ENCODE measurements around the gene D2HGDH.

The D2HGDH gene

GRCh38 chr2:241751152-241751551 lies 16.7 kb downstream of the D2HGDH start:
- H4K20me1 ChIP-seq (ENCODE audit: insufficient read depth, low read length), result peaks cover 2% of the 10 kb centered on the region; the same call in 1 of the 2 replicates
- H3K9me3 ChIP-seq (ENCODE audit: insufficient read depth, low read length, severe bottlenecking), result no peaks in the 10 kb centered on the region
- H3K4me1 ChIP-seq (ENCODE audit: insufficient read depth, low read length), result no peaks in the 10 kb centered on the region
- H3K9ac ChIP-seq (ENCODE audit: low read depth, low read length), result no peak overlapping the region
- H3K4me2 ChIP-seq (ENCODE audit: insufficient read depth, low read length), result no peak overlapping the region
- H3K27ac ChIP-seq (ENCODE audit: low read length), result no peak overlapping the region
- DNase-seq (no peak), ATAC-seq (ENCODE audit: insufficient read depth, low read depth) (no peak)
- H3K27me3 ChIP-seq (ENCODE audit: insufficient read depth, low read length, poor library complexity), result no peaks in the 10 kb centered on the region
- no peak overlapping the region for H2AFZ ChIP-seq (ENCODE audit: low read depth, low read length)
- H3K4me3 ChIP-seq (ENCODE audit: low read depth in 1 of 2, low read length in 2 of 2), result no peak overlapping the region
- H3K36me3 ChIP-seq (ENCODE audit: insufficient read depth, low read length), result peaks cover 41% of the 10 kb centered on the region
- H3K79me2 ChIP-seq (ENCODE audit: insufficient read depth, low read length), result no peaks in the 10 kb centered on the region
- TF ChIP-seq EZH2 (IDR thresholded peaks at IDR 0.05; ENCODE audit: borderline replicate concordance, low read depth, low read length, severe bottlenecking), result no peak
- TF ChIP-seq, protein P1, sequence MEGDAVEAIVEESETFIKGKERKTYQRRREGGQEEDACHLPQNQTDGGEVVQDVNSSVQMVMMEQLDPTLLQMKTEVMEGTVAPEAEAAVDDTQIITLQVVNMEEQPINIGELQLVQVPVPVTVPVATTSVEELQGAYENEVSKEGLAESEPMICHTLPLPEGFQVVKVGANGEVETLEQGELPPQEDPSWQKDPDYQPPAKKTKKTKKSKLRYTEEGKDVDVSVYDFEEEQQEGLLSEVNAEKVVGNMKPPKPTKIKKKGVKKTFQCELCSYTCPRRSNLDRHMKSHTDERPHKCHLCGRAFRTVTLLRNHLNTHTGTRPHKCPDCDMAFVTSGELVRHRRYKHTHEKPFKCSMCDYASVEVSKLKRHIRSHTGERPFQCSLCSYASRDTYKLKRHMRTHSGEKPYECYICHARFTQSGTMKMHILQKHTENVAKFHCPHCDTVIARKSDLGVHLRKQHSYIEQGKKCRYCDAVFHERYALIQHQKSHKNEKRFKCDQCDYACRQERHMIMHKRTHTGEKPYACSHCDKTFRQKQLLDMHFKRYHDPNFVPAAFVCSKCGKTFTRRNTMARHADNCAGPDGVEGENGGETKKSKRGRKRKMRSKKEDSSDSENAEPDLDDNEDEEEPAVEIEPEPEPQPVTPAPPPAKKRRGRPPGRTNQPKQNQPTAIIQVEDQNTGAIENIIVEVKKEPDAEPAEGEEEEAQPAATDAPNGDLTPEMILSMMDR (IDR thresholded peaks at IDR 0.05; ENCODE audit: borderline replicate concordance, extremely low read depth, low read length, poor library complexity, severe bottlenecking), result no peak

DNA sequence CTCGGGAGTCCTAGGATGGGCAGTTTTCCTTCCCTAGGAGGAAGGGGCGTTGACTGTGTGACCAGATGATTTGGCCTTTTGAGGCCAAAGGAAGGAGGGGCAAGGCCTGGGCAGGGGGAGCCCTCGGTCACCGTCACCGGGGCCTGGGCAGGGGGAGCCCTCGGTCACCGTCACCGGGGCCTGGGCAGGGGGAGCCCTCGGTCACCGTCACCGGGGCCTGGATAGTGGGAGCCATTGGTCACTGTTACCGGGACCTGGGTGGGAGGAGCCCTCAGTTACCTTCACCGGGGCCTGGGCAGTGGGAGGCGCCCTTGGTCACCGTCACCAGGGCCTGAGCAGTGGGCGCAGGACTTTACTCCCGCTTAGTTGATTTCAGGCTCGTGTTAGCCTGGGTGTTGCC lies 17.3 kb downstream of the D2HGDH start:
- H3K79me2 ChIP-seq (ENCODE audit: insufficient read depth, low read length), result no peaks in the 10 kb centered on the region
- DNase-seq, result no peak
- no peak for ATAC-seq (ENCODE audit: insufficient read depth, low read depth)
- no peak overlapping the region for H2AFZ ChIP-seq (ENCODE audit: low read depth, low read length)
- H3K9me3 ChIP-seq (ENCODE audit: insufficient read depth, low read length, severe bottlenecking), result no peaks in the 10 kb centered on the region
- no peaks in the 10 kb centered on the region for H3K4me1 ChIP-seq (ENCODE audit: insufficient read depth, low read length)
- no peak overlapping the region for H3K27ac ChIP-seq (ENCODE audit: low read length)
- H3K9ac ChIP-seq (ENCODE audit: low read depth, low read length), result no peak overlapping the region
- H3K27me3 ChIP-seq (ENCODE audit: insufficient read depth, low read length, poor library complexity), result no peaks in the 10 kb centered on the region
- H4K20me1 ChIP-seq (ENCODE audit: insufficient read depth, low read length), result peaks cover 2% of the 10 kb centered on the region; the same call in 1 of the 2 replicates
- TF ChIP-seq, protein P1 (IDR thresholded peaks at IDR 0.05; ENCODE audit: borderline replicate concordance, extremely low read depth, low read length, poor library complexity, severe bottlenecking), result no peak
- TF ChIP-seq EZH2 (IDR thresholded peaks at IDR 0.05; ENCODE audit: borderline replicate concordance, low read depth, low read length, severe bottlenecking), result no peak
- no peak overlapping the region for H3K4me2 ChIP-seq (ENCODE audit: insufficient read depth, low read length)
- peaks cover 43% of the 10 kb centered on the region for H3K36me3 ChIP-seq (ENCODE audit: insufficient read depth, low read length)
- no peak overlapping the region for H3K4me3 ChIP-seq (ENCODE audit: low read depth in 1 of 2, low read length in 2 of 2)

DNA sequence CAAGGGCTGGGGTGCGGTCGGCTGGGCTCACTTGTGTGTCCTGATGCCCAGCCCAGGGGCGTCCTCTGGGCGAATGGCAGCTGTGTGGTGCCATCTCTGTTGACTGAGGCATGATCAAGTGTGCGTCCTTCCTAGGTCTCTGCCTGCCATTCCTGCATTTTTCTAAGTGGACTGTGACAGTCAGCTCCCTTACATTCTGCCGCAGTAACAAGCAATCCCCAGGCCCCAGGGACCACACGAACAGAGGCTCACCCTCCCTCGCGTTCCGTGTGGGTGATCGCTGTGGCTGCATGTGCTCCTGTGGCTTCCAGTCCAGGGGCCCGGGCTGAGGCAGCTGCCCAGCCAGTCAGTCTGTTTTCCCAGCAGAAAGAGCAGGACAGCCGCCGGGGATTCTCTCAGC lies 17.8 kb downstream of the D2HGDH start:
- Histone ChIP-seq H3K79me2 (ENCODE audit: insufficient read depth, low read length) (no peaks in the 10 kb centered on the region), H4K20me1 (ENCODE audit: insufficient read depth, low read length) (peaks cover 2% of the 10 kb centered on the region; the same call in 1 of the 2 replicates), H3K27ac (ENCODE audit: low read length) (no peak overlapping the region), H2AFZ (ENCODE audit: low read depth, low read length) (no peak overlapping the region), H3K4me1 (ENCODE audit: insufficient read depth, low read length) (no peaks in the 10 kb centered on the region), H3K9me3 (ENCODE audit: insufficient read depth, low read length, severe bottlenecking) (no peaks in the 10 kb centered on the region), H3K4me3 (ENCODE audit: low read depth in 1 of 2, low read length in 2 of 2) (no peak overlapping the region), H3K27me3 (ENCODE audit: insufficient read depth, low read length, poor library complexity) (no peaks in the 10 kb centered on the region), H3K4me2 (ENCODE audit: insufficient read depth, low read length) (no peak overlapping the region), H3K9ac (ENCODE audit: low read depth, low read length) (no peak overlapping the region), H3K36me3 (ENCODE audit: insufficient read depth, low read length) (peaks cover 47% of the 10 kb centered on the region)
- DNase-seq (no peak), ATAC-seq (ENCODE audit: insufficient read depth, low read depth) (no peak)
- TF ChIP-seq EZH2 (IDR thresholded peaks at IDR 0.05; ENCODE audit: borderline replicate concordance, low read depth, low read length, severe bottlenecking), result no peak
- TF ChIP-seq, protein P1 (IDR thresholded peaks at IDR 0.05; ENCODE audit: borderline replicate concordance, extremely low read depth, low read length, poor library complexity, severe bottlenecking), result no peak
